ENCODE results near the gene NTRK2. TPM values are rescaled to one million over a fixed set of nuclear protein-coding genes. Genes with fewer than 3 reads are reported as not detected.

Gene NTRK2
- total RNA-seq, 1 experiment from 2014 or later = not detected

- intact Hi-C loops (cut with micrococcal nuclease; ENCODE audit: unreplicated experiment) = no loop called here
- POLR2A ChIA-PET (ENCODE audit: unreplicated experiment) = no interaction called here
- Histone ChIP-seq H3K4me2 (no peak overlapping the region), H4K20me1 (ENCODE audit: insufficient read depth) (no peaks in the 10 kb centered on the region), H3K27ac (no peak overlapping the region), H3K9me3 (ENCODE audit: insufficient read depth, low read depth) (no peaks in the 10 kb centered on the region), H3K9me2 (ENCODE audit: insufficient read depth) (no peaks in the 10 kb centered on the region), H3F3A (ENCODE audit: insufficient read depth, low read depth) (no peaks in the 10 kb centered on the region), H3K4me3 (no peak overlapping the region), H3K79me2 (ENCODE audit: low read depth) (no peaks in the 10 kb centered on the region), H2AFZ (no peak overlapping the region; the same call in 1 of the 2 replicates), H3K4me1 (replicated peaks; ENCODE audit: insufficient read depth) (no peaks in the 10 kb centered on the region), H3K36me3 (ENCODE audit: low read depth) (no peaks in the 10 kb centered on the region), H3K27me3 (ENCODE audit: insufficient read depth, low read depth) (peaks cover 5% of the 10 kb centered on the region; the same call in 1 of the 2 replicates)
- no peak for DNase-seq
- CTCF ChIA-PET = no interaction called here
- no TSS peak for BruUV-seq (replicated peaks)
- TF ChIP-seq CTCF (conservative IDR thresholded peaks at IDR 0.05) (no peak), EZH2 (IDR thresholded peaks at IDR 0.05; ENCODE audit: low read depth) (no peak)
These were observed 176.7 kb downstream of the NTRK2 start for GRCh38 chr9:84845956-84846900.

- intact Hi-C loops (cut with micrococcal nuclease; ENCODE audit: unreplicated experiment) = no loop called here
These were observed 177.4 kb downstream of the NTRK2 start for GRCh38 chr9:84846906-84847305.

GRCh38 chr9:84849049-84849448 is 179.5 kb downstream of the NTRK2 start:
- no peaks in the 10 kb centered on the region for H3K4me1 ChIP-seq (replicated peaks; ENCODE audit: insufficient read depth)
- no peaks in the 10 kb centered on the region for H3K27me3 ChIP-seq (ENCODE audit: insufficient read depth, low read depth)
- ChIA-PET CTCF (no interaction called here), POLR2A (ENCODE audit: unreplicated experiment) (no interaction called here)
- no peak overlapping the region for H3K4me2 ChIP-seq
- no peaks in the 10 kb centered on the region for H4K20me1 ChIP-seq (ENCODE audit: insufficient read depth)
- H3F3A ChIP-seq (ENCODE audit: insufficient read depth, low read depth) = no peaks in the 10 kb centered on the region
- intact Hi-C loops (cut with micrococcal nuclease; ENCODE audit: unreplicated experiment) = no loop called here
- no peak overlapping the region for H3K27ac ChIP-seq
- DNase-seq = no peak
- no peaks in the 10 kb centered on the region for H3K36me3 ChIP-seq (ENCODE audit: low read depth)
- BruUV-seq (replicated peaks) = no TSS peak
- no peak overlapping the region for H3K4me3 ChIP-seq
- TF ChIP-seq CTCF (conservative IDR thresholded peaks at IDR 0.05) = no peak
- TF ChIP-seq EZH2 (IDR thresholded peaks at IDR 0.05; ENCODE audit: low read depth) = no peak
- H3K9me3 ChIP-seq (ENCODE audit: insufficient read depth, low read depth) = no peaks in the 10 kb centered on the region
- no peak overlapping the region for H2AFZ ChIP-seq
- no peaks in the 10 kb centered on the region for H3K79me2 ChIP-seq (ENCODE audit: low read depth)
- H3K9me2 ChIP-seq (ENCODE audit: insufficient read depth) = no peaks in the 10 kb centered on the region

More at GRCh38 chr9:84846906-84847305, 177.4 kb downstream of the NTRK2 start:
- H3K4me2 ChIP-seq = no peak overlapping the region
- CTCF ChIA-PET = no interaction called here
- TF ChIP-seq CTCF (conservative IDR thresholded peaks at IDR 0.05) (no peak), EZH2 (IDR thresholded peaks at IDR 0.05; ENCODE audit: low read depth) (no peak)
- H3K27ac ChIP-seq = no peak overlapping the region
- no peaks in the 10 kb centered on the region for H4K20me1 ChIP-seq (ENCODE audit: insufficient read depth)
- POLR2A ChIA-PET (ENCODE audit: unreplicated experiment) = no interaction called here
- peaks cover 3% of the 10 kb centered on the region; the same call in 1 of the 2 replicates for H3K27me3 ChIP-seq (ENCODE audit: insufficient read depth, low read depth)
- no peaks in the 10 kb centered on the region for H3K9me2 ChIP-seq (ENCODE audit: insufficient read depth)
- H3K36me3 ChIP-seq (ENCODE audit: low read depth) = no peaks in the 10 kb centered on the region
- no peak overlapping the region; the same call in 1 of the 2 replicates for H2AFZ ChIP-seq
- DNase-seq = no peak
- no peaks in the 10 kb centered on the region for H3K79me2 ChIP-seq (ENCODE audit: low read depth)
- H3K9me3 ChIP-seq (ENCODE audit: insufficient read depth, low read depth) = no peaks in the 10 kb centered on the region
- no peak overlapping the region for H3K4me3 ChIP-seq
- no peaks in the 10 kb centered on the region for H3K4me1 ChIP-seq (replicated peaks; ENCODE audit: insufficient read depth)
- no TSS peak for BruUV-seq (replicated peaks)
- H3F3A ChIP-seq (ENCODE audit: insufficient read depth, low read depth) = no peaks in the 10 kb centered on the region
